WTC11 (cell line): ENCODE measurements around the gene TRMT112. TPM values are rescaled to one million over a fixed set of nuclear protein-coding genes. Genes with fewer than 3 reads are reported as not detected.

ENCODE experiments used
- ATAC-seq: fragments of 200-7000 bp; cut with Tn5 transposase; 2 replicates; pipeline ENCODE4 v1.10.0; 2021; ENCODE audit warnings: mild to moderate bottlenecking, moderate library complexity
- CTCF ChIA-PET: fragments of 300-600 bp; sonication (Branson Sonifier 250); formaldehyde crosslinking; loops from one replicate; lab custom pipeline; 2021; ENCODE audit warnings: antibody characterized with exemption; lab: Charles Lee
- POLR2A ChIA-PET: fragments of 350-600 bp; sonication (Branson Sonifier 250); formaldehyde crosslinking; loops from one replicate; lab custom pipeline; 2021; ENCODE audit warnings: antibody characterized with exemption; lab: Charles Lee
- DNase-seq: peaks from one replicate; pipeline ENCODE4 v3.0.0; 2021; ENCODE audit warnings: low spot score
- H3K27ac Mint-ChIP-seq: 2 replicates; pipeline ENCODE4 v1.8.0; 2021; ENCODE audit warnings: mixed read lengths
- H3K27me3 Mint-ChIP-seq: 2 replicates; pipeline ENCODE4 v1.8.0; 2021; ENCODE audit warnings: low read depth, mild to moderate bottlenecking, moderate library complexity, mixed read lengths
- H3K36me3 Mint-ChIP-seq: 2 replicates; pipeline ENCODE4 v1.8.0; 2021; ENCODE audit warnings: mixed read lengths
- H3K4me1 Mint-ChIP-seq: 2 replicates; pipeline ENCODE4 v1.8.0; 2022; ENCODE audit warnings: mixed read lengths
- H3K4me3 Mint-ChIP-seq: 2 replicates; pipeline ENCODE4 v1.8.0; 2021; ENCODE audit warnings: mild to moderate bottlenecking, moderate library complexity, mixed read lengths
- H3K9me3 Mint-ChIP-seq: 2 replicates; pipeline ENCODE4 v1.8.0; 2021; ENCODE audit warnings: mixed read lengths
- AFF4 ChIP-seq: sonication (generic); formaldehyde crosslinking; IDR thresholded peaks from 2 replicates; pipeline ENCODE4 v1.8.1; 2023; ENCODE audit warnings: mild to moderate bottlenecking, missing genetic modification reagents, borderline replicate concordance
- ATF2 ChIP-seq: sonication (generic); formaldehyde crosslinking; IDR thresholded peaks from 2 replicates; pipeline ENCODE4 v1.8.1; 2022; ENCODE audit warnings: low read depth, missing genetic modification reagents, borderline replicate concordance
- ATF6 ChIP-seq: sonication (generic); formaldehyde crosslinking; IDR thresholded peaks from 2 replicates; pipeline ENCODE4 v1.8.1; 2023; ENCODE audit warnings: mild to moderate bottlenecking, missing genetic modification reagents
- GABPB1 ChIP-seq: sonication (generic); formaldehyde crosslinking; IDR thresholded peaks from 2 replicates; pipeline ENCODE4 v1.8.1; 2023; ENCODE audit warnings: mild to moderate bottlenecking, missing genetic modification reagents
- GRHL2 ChIP-seq: fragments of 250-450 bp; sonication (Bioruptor Pico); IDR thresholded peaks from 2 replicates; pipeline ENCODE4 v1.8.0; 2022; ENCODE audit warnings: mild to moderate bottlenecking, moderate library complexity; ENCODE audit not compliant: insufficient replicate concordance, severe bottlenecking
- IRF1 ChIP-seq: sonication (generic); formaldehyde crosslinking; IDR thresholded peaks from 2 replicates; pipeline ENCODE4 v1.8.0; 2023; ENCODE audit warnings: missing genetic modification reagents
- MLX ChIP-seq: sonication (generic); formaldehyde crosslinking; IDR thresholded peaks from 2 replicates; pipeline ENCODE4 v1.8.1; 2023; ENCODE audit warnings: mild to moderate bottlenecking, missing genetic modification reagents, moderate library complexity
- PRDM15 ChIP-seq: sonication (generic); formaldehyde crosslinking; IDR thresholded peaks from 2 replicates; pipeline ENCODE4 v1.8.0; 2022; ENCODE audit warnings: missing genetic modification reagents
- SP1 ChIP-seq: sonication (generic); formaldehyde crosslinking; conservative IDR thresholded peaks from 2 replicates; pipeline ENCODE4 v1.8.1; 2022; ENCODE audit warnings: missing genetic modification reagents
- ZMAT4 ChIP-seq: fragments of 250-450 bp; sonication (Bioruptor Pico); IDR thresholded peaks from 2 replicates; pipeline ENCODE4 v1.9.0; 2021; ENCODE audit warnings: mild to moderate bottlenecking
- ZNF423 ChIP-seq: fragments of 250-450 bp; sonication (Bioruptor Pico); IDR thresholded peaks from 2 replicates; pipeline ENCODE4 v2.1.2; 2022; ENCODE audit warnings: mild to moderate bottlenecking, moderate library complexity
- ZNF671 ChIP-seq: fragments of 250-450 bp; sonication (Bioruptor Pico); IDR thresholded peaks from 2 replicates; pipeline ENCODE4 v1.8.0; 2021; ENCODE audit warnings: mild to moderate bottlenecking
- ZSCAN18 ChIP-seq: fragments of 250-450 bp; sonication (Bioruptor Pico); IDR thresholded peaks from 2 replicates; pipeline ENCODE4 v2.1.2; 2022; ENCODE audit warnings: mild to moderate bottlenecking, moderate library complexity
- total RNA-seq: library from RNA; stranded (reverse); gene quantifications from 3 replicates; pipeline ENCODE4 v1.2.3, GENCODE V29; 2021

TRMT112 gene
- total RNA-seq, 1 experiment from 2014 or later = 285 TPM

GRCh38 chr11:64344787-64345186 is 27.4 kb upstream of the TRMT112 start (continued):
- no peak for TF ChIP-seq PRDM15 (CRISPR knock-in tag)
- TF ChIP-seq ATF2 (CRISPR knock-in tag) = no peak
- TF ChIP-seq ZNF671 (CRISPR knock-in tag) = no peak
- TF ChIP-seq ZSCAN18 (CRISPR knock-in tag) = no peak
- TF ChIP-seq MLX (CRISPR knock-in tag) = no peak
- TF ChIP-seq ZMAT4 = no peak
- TF ChIP-seq AFF4 (CRISPR knock-in tag) = no peak
- TF ChIP-seq ZNF423 (CRISPR knock-in tag) = no peak
- no peak for TF ChIP-seq SP1 (CRISPR knock-in tag)

GRCh38 chr11:64343767-64344559 is 26.6 kb upstream of the TRMT112 start:
- no peaks in the 10 kb centered on the region for H3K36me3 Mint-ChIP-seq
- ChIA-PET CTCF (interaction anchor here (0.9 to 13.9 kb wide), 10 partner anchors 9 to 158 kb away, joined by 3 to 437 read pairs (median 34); partner anchors contain the start of genes CATSPERZ, PRDX5, STIP1 and TRMT112), POLR2A (no interaction called here)
- peaks cover 20% of the 10 kb centered on the region for H3K27me3 Mint-ChIP-seq
- DNase-seq (peak; percentile 70), ATAC-seq (no peak)
- H3K27ac Mint-ChIP-seq = no peak overlapping the region
- no peaks in the 10 kb centered on the region for H3K9me3 Mint-ChIP-seq
- H3K4me1 Mint-ChIP-seq = peaks cover 26% of the 10 kb centered on the region
- H3K4me3 Mint-ChIP-seq = no peak overlapping the region
- TF ChIP-seq AFF4 (CRISPR knock-in tag) (no peak), GRHL2 (no peak), GABPB1 (CRISPR knock-in tag) (no peak), ATF6 (CRISPR knock-in tag) (no peak), IRF1 (CRISPR knock-in tag) (no peak)
